GM18867 (cell line): ENCODE measurements around the gene SDF4.
"Not testable (repeated sequence)": the region's sequence is repeated elsewhere in the genome, so short reads cannot be mapped to it uniquely, and the experiment has no call there.

ENCODE experiments used
- ATAC-seq: cut with Tn5 transposase; IDR thresholded peaks from one replicate; pipeline ENCODE4 v1.9.1; 2021; ENCODE audit warnings: mild to moderate bottlenecking, moderate library complexity; ENCODE audit not compliant: unreplicated experiment

Gene SDF4

DNA sequence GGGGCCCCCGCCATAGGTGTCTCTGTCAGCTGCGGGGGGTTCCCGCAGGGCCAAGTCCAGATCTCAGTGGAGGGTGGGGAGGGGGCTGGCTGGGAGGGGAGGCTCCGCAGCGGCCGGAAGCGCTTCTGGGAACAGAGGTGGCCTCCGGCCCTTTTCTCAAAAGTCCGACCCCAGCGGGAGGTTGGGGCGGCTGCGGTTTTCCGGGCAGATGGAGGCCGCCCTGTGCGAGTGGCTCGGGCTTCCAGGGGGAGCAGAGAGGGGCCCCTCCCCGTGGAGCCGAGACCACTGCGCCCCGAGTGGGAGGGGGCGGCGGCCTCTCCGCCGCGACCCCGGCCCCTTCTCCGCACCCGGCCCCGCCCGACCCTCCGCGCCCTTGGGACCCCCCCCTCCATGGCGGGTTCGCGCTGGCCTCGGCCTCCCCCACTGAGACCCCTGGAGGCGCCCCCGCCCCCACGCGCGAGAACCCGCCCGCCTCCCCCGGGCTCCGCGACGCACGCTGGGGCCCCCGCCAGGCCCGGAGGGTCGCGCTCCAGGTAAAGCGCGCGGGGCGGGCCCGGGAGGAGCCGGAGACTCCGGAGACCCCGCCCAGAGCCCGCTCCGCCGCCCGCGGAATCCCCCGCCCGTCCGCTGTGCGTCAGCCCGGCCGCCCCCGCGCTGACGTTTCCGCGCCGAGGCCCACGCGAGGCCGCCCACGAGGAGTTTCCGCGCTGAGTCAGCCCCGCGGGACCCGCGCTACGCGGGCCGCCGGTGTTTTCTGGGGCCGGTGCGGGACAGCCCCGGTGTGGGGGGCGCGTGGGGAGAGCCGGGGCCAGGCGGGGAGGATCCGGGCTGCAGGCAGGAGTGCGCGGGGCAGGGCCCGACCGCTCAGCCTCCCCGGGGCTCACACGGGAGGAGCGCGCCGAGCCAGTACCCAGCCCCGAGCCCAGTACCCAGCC is 30.7 kb downstream of the SDF4 start:
- ATAC-seq, result peak; percentile 37

- ATAC-seq, result no peak
Measured at GRCh38 chr1:1199961-1200875, 31.6 kb downstream of the SDF4 start.

GRCh38 chr1:1199141-1199960 is 32.5 kb downstream of the SDF4 start:
- no peak for ATAC-seq

DNA sequence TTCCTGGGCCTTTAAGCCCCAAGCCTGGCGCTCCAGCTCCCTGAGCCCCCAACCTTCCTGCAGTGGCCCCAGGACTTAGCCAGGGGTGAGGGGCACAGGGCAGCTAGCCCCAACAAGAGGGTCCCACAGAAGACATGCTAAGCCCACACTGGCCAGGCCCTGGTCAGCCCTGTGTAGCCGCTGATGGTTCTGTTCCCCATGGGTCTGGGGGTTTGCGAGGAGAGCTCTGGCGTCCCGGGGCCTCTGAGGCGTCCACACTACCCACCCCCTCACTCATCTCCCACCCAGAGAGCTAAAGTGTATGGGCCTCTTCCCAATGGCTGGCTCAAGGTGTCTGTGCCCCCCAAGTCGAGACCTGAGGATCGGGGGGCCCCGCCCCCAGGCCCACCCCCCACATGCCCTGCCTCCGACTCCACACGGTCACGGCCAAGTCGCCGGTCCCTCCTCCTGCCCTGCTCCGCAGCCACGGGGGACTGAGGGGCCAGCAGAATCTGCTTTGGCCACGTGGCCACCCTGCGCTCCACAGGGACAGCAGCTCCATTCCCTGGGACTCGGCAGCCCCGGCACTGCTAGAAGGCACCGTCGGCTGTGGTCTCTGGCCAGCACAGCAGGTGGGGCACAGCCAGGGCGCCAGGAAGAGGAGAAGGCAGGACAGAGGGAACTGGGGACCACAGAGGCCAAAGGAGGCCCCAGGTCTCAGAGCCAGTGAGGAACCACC is 33.2 kb downstream of the SDF4 start:
- ATAC-seq, result no peak

DNA sequence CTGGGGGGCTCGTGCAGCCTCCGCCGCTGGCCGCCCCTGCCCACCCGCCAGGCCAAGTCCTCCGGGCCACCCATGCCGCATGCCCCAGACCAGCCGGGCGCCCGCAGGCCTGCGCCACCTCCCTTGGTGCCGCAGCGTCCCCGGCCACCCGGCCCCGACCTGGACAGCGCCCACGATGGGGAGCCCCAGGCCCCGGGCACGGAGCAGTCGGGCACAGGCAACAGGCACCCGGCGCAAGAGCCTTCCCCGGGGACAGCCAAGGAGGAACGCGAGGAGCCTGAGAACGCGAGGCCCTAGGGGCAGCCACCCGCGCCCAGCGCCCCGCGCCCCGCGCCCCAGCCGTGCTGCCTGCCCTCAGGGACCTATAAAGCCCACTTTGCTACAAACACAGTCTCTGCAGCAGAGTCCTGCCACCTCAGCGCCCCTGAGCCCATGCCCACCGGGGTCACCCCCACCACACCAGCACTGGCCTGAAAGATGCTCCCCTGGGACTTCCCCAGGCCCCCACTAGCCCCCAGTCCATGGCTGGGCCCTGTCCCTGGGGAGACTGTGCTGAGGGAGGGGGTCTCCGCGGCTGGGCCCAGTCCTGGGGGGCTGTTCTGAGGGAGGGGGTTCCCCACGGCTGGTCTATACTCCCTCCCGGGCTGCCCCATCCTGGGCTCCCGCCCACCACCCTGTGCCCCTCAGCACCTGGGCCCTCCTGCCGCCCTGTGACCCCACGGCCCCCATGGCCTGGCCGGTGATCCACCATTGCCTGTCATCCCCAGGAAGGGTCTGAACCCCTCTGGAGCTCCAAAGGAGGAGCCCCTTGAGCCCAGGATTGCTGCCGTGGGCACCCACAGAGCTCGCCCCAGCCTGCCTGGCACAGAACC is 34.0 kb downstream of the SDF4 start:
- ATAC-seq, result no peak

GRCh38 chr1:1197188-1197500 is 34.7 kb downstream of the SDF4 start:
- no peak for ATAC-seq

- ATAC-seq, result no peak
Measured at GRCh38 chr1:1196431-1197187, 35.2 kb downstream of the SDF4 start.

DNA sequence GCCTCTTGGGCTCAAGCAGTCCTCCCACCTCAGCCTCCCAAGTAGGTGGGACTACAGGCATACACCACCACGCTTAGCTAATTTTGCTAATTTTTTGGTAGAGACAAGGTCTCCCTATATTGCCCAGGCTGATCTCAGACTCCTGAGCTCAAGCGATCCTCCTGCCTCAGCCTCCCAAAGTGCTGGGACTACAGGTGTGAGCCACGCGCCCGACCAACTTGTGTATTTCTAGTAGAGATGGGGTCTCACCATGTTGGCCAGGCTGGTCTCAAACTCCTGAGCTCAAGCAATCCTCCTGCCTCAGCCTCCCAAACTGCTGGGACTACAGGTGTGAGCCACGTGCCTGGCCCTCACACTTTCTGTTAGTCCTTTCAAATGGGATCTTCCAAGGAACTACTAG is 36.1 kb downstream of the SDF4 start:
- not testable (repeated sequence) for ATAC-seq

DNA sequence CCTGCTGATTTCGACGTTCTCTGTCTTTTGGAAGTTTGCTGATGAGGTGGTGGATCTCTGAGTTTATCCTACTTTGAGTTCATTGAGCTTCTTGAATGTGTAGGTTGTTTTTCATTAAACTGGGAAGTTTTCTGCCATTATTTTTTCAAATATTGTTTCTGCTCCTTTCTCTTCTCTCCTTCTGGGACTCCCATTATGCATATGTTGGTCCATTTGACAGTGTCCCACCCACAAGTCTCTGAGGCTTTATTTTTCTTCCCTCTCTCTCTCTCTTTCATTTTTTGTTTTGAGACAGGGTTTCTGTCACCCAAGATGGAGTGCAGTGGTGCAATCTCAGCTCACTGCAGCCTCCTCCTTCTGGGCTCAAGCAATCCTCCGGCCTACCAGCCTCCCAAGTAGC is 37.1 kb downstream of the SDF4 start:
- no peak for ATAC-seq

GRCh38 chr1:1191734-1192133 is 40.1 kb downstream of the SDF4 start:
- no peak for ATAC-seq

- ATAC-seq, result no peak
Measured at GRCh38 chr1:1189111-1189510, 42.7 kb downstream of the SDF4 start.

DNA sequence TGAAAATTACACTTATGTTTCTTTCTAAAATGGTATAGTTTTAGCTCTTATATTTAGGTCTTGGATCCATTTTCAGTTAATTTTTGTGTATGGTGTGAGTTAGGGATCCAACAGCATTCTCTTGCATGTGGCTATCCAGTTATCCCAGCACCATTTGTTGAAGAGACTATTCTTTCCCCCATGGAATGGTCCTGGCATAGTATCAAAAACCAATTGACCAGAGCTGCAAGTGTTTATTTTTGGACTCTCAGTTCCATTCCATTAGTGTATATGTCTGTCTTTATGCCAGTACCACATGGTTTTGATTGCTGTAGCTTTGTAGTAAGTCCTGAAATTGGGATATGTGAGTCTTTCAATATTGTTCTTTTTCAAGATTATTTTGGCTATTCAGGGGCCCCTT is 43.9 kb downstream of the SDF4 start:
- no peak for ATAC-seq

GRCh38 chr1:1185101-1185765 is 46.6 kb downstream of the SDF4 start:
- ATAC-seq, result no peak

DNA sequence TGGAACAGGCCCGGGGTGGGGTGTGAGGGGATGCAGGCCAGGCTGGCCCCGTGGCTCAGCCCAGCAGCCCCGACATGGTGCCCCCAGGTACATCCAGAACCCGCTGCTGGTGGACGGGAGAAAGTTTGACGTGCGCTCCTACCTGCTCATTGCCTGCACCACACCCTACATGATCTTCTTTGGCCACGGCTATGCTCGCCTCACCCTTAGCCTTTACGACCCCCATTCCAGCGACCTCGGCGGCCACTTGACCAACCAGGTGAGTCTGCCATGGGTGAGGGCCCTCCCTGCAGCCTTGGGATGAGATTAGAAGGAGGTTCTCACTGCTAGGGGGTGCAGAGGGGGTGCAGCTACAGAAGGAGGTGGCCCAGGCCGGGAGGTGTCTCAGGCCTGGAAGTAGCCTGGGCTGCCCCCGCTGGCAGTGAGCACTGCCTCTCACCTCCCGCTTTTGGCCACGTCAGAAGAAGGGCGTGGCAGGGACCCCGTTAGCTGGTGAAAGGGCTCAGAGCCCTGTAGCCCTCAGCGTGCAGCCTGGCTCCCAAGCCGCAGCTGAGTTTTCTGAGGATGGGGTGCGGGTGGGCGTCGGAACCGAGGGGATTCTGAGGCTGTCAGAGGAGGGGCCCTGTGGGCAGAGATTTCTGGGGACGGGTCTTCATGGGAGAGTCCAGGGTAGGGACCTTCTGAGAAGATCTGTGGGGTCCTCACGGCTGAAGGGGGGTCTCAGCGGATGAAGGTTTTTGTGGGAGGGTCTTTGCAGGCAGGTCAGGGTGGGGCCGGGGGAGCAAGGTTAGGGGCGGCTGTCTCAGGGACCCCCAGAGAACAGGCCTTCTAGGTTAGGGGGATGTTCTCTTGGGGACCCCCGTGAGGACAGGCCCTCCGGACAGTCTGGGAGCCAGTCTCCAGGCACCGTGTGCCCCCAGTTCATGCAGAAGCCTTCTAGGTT is 47.7 kb downstream of the SDF4 start:
- ATAC-seq, result no peak

DNA sequence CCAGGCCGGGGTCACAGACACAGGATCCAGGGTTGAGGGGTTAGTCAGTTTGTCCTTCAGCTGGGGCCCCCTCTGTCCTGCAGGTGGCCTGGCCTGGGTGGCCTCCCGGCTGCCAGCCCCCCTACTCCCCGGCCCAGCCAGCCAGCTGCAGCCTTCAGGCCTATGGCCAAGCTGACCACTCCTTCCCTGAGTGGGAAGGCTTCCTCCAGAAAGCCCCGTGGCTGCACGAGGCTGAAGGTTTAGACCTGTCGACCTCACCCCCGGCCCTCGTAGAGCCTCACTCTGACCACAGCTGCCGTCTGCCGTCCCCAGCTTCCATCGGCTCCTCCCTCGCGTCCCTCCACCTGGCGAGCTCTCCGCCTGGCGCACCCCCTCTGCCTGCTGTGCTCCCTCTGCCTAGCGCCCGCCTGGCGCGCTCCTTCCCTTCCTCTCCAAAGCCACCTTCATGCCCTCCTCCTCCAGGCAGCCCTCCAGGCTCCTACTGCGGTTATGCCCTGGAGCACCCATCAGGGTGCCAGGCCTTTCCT is 48.5 kb downstream of the SDF4 start:
- ATAC-seq, result no peak

DNA sequence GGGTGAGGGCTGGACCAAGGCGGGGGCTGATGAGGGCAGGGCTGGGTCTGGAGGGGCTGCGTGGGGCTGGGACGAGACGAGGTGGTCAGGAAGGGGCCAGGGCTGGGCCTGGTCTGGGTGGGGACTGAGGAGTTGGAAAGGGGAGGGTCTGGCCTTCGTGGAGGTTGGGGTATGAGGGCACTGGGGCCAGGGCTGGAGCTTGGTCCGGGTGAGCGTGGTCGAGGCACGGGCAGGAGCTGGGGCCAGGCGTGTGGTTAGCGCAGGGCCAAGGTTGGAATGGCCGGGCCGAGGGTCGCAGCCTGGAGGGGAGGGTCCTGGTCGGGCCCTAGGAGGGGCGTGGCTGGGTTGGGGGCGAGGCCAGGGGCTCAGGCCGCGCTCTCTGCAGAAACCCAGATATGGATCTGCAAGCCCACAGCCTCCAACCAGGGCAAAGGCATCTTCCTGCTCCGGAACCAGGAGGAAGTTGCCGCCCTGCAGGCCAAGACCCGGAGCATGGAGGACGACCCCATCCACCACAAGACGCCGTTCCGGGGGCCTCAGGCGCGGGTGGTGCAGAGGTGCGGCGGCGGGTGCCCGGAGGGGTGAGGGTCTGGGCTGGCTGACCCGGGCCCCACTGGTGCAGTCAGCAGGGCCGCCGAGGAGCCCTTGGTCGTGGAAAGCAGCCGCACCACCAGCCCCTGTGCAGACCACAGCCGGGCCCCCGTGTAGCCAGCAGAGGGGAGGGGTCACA is 49.1 kb downstream of the SDF4 start:
- no peak for ATAC-seq
